ENCODE measurements around the gene GID8. TPM values are rescaled to one million over a fixed set of nuclear protein-coding genes. Genes with fewer than 3 reads are reported as not detected.

Gene GID8
- total and polyA plus RNA-seq, 9 of the 15 experiments (the other 6 are each of a cell fraction or from before 2014, with no cell fraction given): 7.5 to 31.6 (median 22.2) TPM

GRCh38 chr20:62951143-62951895 lies 13.4 kb downstream of the GID8 start:
- FAIRE-seq: no peak
- H3K4me3 ChIP-seq: no peak overlapping the region
- no peak overlapping the region for H3K27ac ChIP-seq (ENCODE audit: extremely low read depth, low read depth, low read length)

DNA sequence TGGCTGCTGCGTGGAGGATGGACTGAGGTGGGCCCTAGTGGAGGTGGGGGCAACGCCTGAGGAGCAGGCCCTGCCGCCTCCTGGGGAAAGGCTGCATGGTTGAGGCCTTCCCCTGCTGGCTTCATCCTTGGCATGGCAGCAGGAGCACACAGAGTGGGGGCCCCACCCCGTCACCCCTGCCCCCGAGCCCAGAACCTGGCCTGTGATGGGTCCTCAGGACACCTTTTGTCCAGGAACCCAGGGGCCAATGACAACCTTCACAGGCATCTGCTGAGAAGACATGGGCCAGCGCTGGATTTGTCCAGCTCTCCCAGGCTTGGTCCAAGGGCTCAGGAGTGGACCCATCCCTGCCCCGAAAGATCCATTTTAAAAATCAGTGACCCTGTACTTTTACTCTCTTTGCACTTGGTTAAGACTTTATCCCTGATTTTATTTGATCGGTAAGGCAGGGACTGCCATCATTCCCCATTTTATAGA lies 14.0 kb downstream of the GID8 start:
- DNase-seq (ENCODE audit: extremely low read depth in 1 of 4, low spot score in 3 of 4) (no peak), FAIRE-seq (no peak), ATAC-seq (no peak)
- Histone ChIP-seq H3K27me3 (ENCODE audit: control insufficient read depth in 2 of 2, insufficient read depth in 2 of 2, low read length in 2 of 2) (peaks cover 11 to 20% of the 10 kb centered on the region in 2 experiments; a peak in 4 of 5 replicates), H3K9ac (ENCODE audit: insufficient read depth in 1 of 2, low read depth in 2 of 2, low read length in 2 of 2) (no peak overlapping the region), H3K9me3 (replicated peaks; ENCODE audit: control insufficient read depth, insufficient read depth, low read depth, low read length) (peaks cover 7% of the 10 kb centered on the region), H3K27ac (ENCODE audit: extremely low read depth, low read depth, low read length) (no peak overlapping the region), H3K9me1 (ENCODE audit: control insufficient read depth, insufficient read depth, low read length) (no peaks in the 10 kb centered on the region), H3K79me2 (ENCODE audit: control insufficient read depth, insufficient read depth, low read length) (no peaks in the 10 kb centered on the region), H3K36me3 (ENCODE audit: control insufficient read depth, insufficient read depth, low read length) (peaks cover 20% of the 10 kb centered on the region; the same call in 2 of the 3 replicates), H3K4me3 (no peak overlapping the region), H2AFZ (ENCODE audit: low read depth, low read length) (no peak overlapping the region), H4K20me1 (replicated peaks; ENCODE audit: control insufficient read depth, insufficient read depth, low read length) (0 out of 2 replicates have a peak, but pooled peaks cover 3% of the 10 kb centered on the region), H3K4me1 (replicated peaks in 1 of 2; ENCODE audit: control insufficient read depth in 2 of 2, insufficient read depth in 2 of 2, low read length in 2 of 2) (peaks cover 3 to 31% of the 10 kb centered on the region in 2 experiments; a peak in 3 of 5 replicates), H3K4me2 (ENCODE audit: insufficient read depth, low read length) (no peak overlapping the region)
- ChIA-PET CTCF (ENCODE audit: low intra/inter-chr PET ratio) (no interaction called here), POLR2A (no interaction called here)
- intact Hi-C loops (cut with micrococcal nuclease) (no loop called here), in situ Hi-C loops (cut with MboI) (no loop called here)
- no TSS peak for BruUV-seq (replicated peaks)
- TF ChIP-seq ESRRB (CRISPR knock-in tag; IDR thresholded peaks at IDR 0.05; ENCODE audit: borderline replicate concordance) (no peak), ZBTB1 (CRISPR knock-in tag; IDR thresholded peaks at IDR 0.05; ENCODE audit: borderline replicate concordance, low read depth) (no peak), NR0B1 (IDR thresholded peaks at IDR 0.05; ENCODE audit: partially characterized antibody) (no peak), PPARD (CRISPR knock-in tag; IDR thresholded peaks at IDR 0.05) (no peak), ZNF347 (CRISPR knock-in tag; IDR thresholded peaks at IDR 0.05; ENCODE audit: low read depth) (no peak), CXXC5 (CRISPR knock-in tag; IDR thresholded peaks at IDR 0.05) (no peak), THAP7 (CRISPR knock-in tag; IDR thresholded peaks at IDR 0.05) (no peak), ZNF12 (CRISPR knock-in tag; IDR thresholded peaks at IDR 0.05) (no peak), ZNF707 (CRISPR knock-in tag; conservative IDR thresholded peaks at IDR 0.05) (no peak), ZNF384 (IDR thresholded peaks at IDR 0.05; ENCODE audit: low read depth, low read length) (no peak)
- WGBS (ENCODE audit: insufficient coverage, low coverage, missing lambda C conversion rate): 69% methylated on average over 8 of the region's 8 CpGs

More at GRCh38 chr20:62951143-62951895, 13.4 kb downstream of the GID8 start:
- H3K4me2 ChIP-seq (ENCODE audit: insufficient read depth, low read length): no peak overlapping the region
- TF ChIP-seq EP300 (IDR thresholded peaks at IDR 0.05; ENCODE audit: low read length) (no peak), NR3C1 (CRISPR knock-in tag; IDR thresholded peaks at IDR 0.05) (no peak), ZNF76 (CRISPR knock-in tag; IDR thresholded peaks at IDR 0.05; ENCODE audit: borderline replicate concordance) (no peak), PHF8 (IDR thresholded peaks at IDR 0.05; ENCODE audit: borderline replicate concordance, low read length) (no peak), ZNF589 (CRISPR knock-in tag; IDR thresholded peaks at IDR 0.05; ENCODE audit: low read depth) (no peak)
- in situ Hi-C loops (cut with MboI) (no loop called here), intact Hi-C loops (cut with micrococcal nuclease) (no loop called here)
- 0 out of 2 replicates have a peak, but pooled peaks cover 3% of the 10 kb centered on the region for H4K20me1 ChIP-seq (replicated peaks; ENCODE audit: control insufficient read depth, insufficient read depth, low read length)
- no peak overlapping the region for H2AFZ ChIP-seq (ENCODE audit: low read depth, low read length)
- peaks cover 3 to 26% of the 10 kb centered on the region in 2 experiments; a peak in 3 of 5 replicates for H3K4me1 ChIP-seq (replicated peaks in 1 of 2; ENCODE audit: control insufficient read depth in 2 of 2, insufficient read depth in 2 of 2, low read length in 2 of 2)
- no TSS peak for BruUV-seq (replicated peaks)
- H3K9me1 ChIP-seq (ENCODE audit: control insufficient read depth, insufficient read depth, low read length): no peaks in the 10 kb centered on the region
- DNase-seq (ENCODE audit: extremely low read depth in 1 of 4, low spot score in 3 of 4) (no peak), ATAC-seq (no peak)
- peaks cover 8 to 14% of the 10 kb centered on the region in 2 experiments; a peak in 4 of 5 replicates for H3K27me3 ChIP-seq (ENCODE audit: control insufficient read depth in 2 of 2, insufficient read depth in 2 of 2, low read length in 2 of 2)
- 62% methylated on average over 11 of the region's 11 CpGs for WGBS (ENCODE audit: insufficient coverage, low coverage, missing lambda C conversion rate)
- H3K9ac ChIP-seq (ENCODE audit: insufficient read depth in 1 of 2, low read depth in 2 of 2, low read length in 2 of 2): no peak overlapping the region
- H3K9me3 ChIP-seq (replicated peaks; ENCODE audit: control insufficient read depth, insufficient read depth, low read depth, low read length): peaks cover 7% of the 10 kb centered on the region
- peaks cover 26% of the 10 kb centered on the region for H3K36me3 ChIP-seq (ENCODE audit: control insufficient read depth, insufficient read depth, low read length)
- POLR2A ChIA-PET: interaction anchor here (0.6 to 4.5 kb wide), 4 partner anchors 8 to 89 kb away, joined by 3 to 41 read pairs (median 5); partner anchors contain the start of gene GID8
- H3K79me2 ChIP-seq (ENCODE audit: control insufficient read depth, insufficient read depth, low read length): no peaks in the 10 kb centered on the region
- CTCF ChIA-PET (ENCODE audit: low intra/inter-chr PET ratio): no interaction called here
